ENCODE measurements around the gene RHOU. TPM values are rescaled to one million over a fixed set of nuclear protein-coding genes. Genes with fewer than 3 reads are reported as not detected.

The RHOU gene
- total RNA-seq, 3 donors from 2014 or later = 28.8 to 31.5 (median 29.7) TPM

DNA sequence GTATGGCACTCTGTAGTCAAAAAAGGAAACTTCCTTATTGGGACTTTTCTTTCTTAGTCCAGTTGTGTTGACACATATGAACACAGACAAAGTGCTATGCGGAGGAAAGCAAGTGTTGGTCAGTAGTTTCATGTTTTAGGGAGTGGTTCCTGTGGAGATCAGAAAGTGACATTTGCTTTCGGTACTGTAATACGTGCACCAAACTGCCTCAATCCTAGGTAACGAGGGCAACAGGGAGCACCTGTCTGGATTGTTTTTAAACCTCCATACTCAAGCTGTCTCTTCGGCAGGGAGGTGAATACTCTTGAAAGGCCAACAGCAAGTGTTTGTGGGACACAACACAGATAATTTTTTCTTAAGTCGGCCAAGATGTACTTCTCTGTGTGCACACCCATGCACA, 9.1 kb downstream of the RHOU start:
- Histone ChIP-seq H3K9me3 (no peaks in the 10 kb centered on the region), H3K4me3 (no peak overlapping the region), H3K27me3 (no peaks in the 10 kb centered on the region), H3K4me1 (no peaks in the 10 kb centered on the region), H3K36me3 (peaks cover 16% of the 10 kb centered on the region), H3K27ac (no peak overlapping the region)
- TF ChIP-seq, protein P1, sequence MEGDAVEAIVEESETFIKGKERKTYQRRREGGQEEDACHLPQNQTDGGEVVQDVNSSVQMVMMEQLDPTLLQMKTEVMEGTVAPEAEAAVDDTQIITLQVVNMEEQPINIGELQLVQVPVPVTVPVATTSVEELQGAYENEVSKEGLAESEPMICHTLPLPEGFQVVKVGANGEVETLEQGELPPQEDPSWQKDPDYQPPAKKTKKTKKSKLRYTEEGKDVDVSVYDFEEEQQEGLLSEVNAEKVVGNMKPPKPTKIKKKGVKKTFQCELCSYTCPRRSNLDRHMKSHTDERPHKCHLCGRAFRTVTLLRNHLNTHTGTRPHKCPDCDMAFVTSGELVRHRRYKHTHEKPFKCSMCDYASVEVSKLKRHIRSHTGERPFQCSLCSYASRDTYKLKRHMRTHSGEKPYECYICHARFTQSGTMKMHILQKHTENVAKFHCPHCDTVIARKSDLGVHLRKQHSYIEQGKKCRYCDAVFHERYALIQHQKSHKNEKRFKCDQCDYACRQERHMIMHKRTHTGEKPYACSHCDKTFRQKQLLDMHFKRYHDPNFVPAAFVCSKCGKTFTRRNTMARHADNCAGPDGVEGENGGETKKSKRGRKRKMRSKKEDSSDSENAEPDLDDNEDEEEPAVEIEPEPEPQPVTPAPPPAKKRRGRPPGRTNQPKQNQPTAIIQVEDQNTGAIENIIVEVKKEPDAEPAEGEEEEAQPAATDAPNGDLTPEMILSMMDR (IDR thresholded peaks at IDR 0.05) = no peak
- TF ChIP-seq POLR2AphosphoS5 (IDR thresholded peaks at IDR 0.05) = no peak
- no peak for DNase-seq (ENCODE audit: low spot score in 2 of 2)
- intact Hi-C loops (cut with DNase I; ENCODE audit: low total_unique reads) = loop anchor here (10.0 kb wide), 1 partner anchor 830 kb away; no protein-coding TSS in a partner anchor

DNA sequence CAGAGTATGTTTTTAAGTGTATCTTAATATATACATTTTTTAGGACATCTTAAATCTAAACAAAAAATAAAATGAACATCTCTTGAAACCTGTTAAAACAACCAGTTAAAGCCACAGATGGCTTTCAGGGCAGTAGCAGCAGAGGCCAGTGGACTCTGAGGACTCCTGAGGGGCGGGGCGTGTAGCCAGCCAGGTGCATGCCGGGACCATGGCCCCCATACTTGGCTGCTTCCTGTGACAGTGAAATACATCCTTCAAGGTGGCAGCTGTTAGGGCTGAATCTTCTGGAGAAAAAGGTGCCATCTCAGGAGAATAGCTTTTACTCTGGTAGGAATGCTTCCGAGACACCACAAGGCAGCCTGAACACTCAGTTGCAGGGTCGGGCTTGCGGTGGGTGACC, 9.6 kb downstream of the RHOU start:
- Histone ChIP-seq H3K27ac (no peak overlapping the region), H3K4me3 (no peak overlapping the region), H3K36me3 (peaks cover 16% of the 10 kb centered on the region), H3K4me1 (no peaks in the 10 kb centered on the region), H3K27me3 (no peaks in the 10 kb centered on the region), H3K9me3 (no peaks in the 10 kb centered on the region)
- TF ChIP-seq, protein P1 (IDR thresholded peaks at IDR 0.05) = no peak
- TF ChIP-seq POLR2AphosphoS5 (IDR thresholded peaks at IDR 0.05) = no peak
- TF ChIP-seq POLR2A (IDR thresholded peaks at IDR 0.05) = no peak
- no peak for DNase-seq (ENCODE audit: low spot score in 2 of 2)
- intact Hi-C loops (cut with DNase I; ENCODE audit: low total_unique reads) = loop anchor here (10.0 kb wide), 1 partner anchor 830 kb away; no protein-coding TSS in a partner anchor

DNA sequence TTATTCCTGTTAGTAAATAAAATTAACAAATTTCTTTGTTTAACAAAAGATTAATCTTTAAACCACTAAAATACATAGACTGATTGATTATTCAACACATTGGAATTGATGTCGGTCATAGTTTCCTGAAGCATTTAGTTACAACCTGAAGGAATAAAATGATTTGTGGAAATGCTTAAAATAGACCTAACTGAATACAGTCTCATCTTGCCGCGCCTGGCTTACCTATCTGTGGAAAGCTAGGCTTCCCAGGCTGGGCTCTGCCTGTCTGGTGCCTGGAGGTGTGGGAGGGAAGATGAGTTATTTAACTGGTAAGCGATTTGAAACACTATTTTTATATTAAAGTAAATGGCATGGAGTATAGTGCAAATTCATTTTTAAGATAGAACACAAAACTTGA, 10.2 kb downstream of the RHOU start:
- Histone ChIP-seq H3K36me3 (peaks cover 16% of the 10 kb centered on the region), H3K9me3 (no peaks in the 10 kb centered on the region), H3K27me3 (no peaks in the 10 kb centered on the region), H3K27ac (no peak overlapping the region), H3K4me1 (no peaks in the 10 kb centered on the region), H3K4me3 (no peak overlapping the region)
- TF ChIP-seq, protein P1 (IDR thresholded peaks at IDR 0.05) = no peak
- TF ChIP-seq POLR2A (IDR thresholded peaks at IDR 0.05) (no peak), POLR2AphosphoS5 (IDR thresholded peaks at IDR 0.05) (no peak)
- DNase-seq (ENCODE audit: low spot score in 2 of 2) = no peak
- intact Hi-C loops (cut with DNase I; ENCODE audit: low total_unique reads) = loop anchor here (10.0 kb wide), 1 partner anchor 831 kb away; no protein-coding TSS in a partner anchor

DNA sequence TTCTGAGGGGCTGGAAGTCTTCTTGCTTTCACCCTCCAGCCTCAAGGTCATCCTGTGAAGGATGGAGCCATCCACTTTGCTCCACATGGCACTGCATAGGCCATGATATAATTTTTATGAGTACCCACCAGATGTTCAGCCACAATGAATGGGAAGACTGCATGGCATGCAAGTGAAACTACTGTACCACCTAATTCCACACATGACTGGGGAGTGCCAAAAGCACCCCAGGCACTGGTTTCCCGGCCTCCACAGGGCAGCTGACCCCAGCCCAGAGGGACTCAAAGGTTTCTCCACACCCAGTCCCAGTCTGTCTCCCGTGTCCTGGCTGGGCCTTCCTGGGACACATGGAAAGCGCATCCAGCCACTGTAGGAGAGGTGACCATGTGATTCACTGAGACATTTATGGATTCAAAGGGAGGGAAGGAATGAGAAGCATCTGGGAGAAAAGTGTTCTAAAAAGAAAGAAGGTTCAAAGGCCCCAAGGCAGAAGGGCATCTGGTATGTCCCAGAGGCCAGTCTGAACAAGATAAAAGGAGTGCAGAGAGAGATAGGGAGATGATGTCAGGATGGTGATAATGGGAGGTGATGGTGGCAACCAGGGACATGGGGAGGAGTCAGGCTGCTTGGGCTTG, 12.1 kb downstream of the RHOU start:
- intact Hi-C loops (cut with DNase I; ENCODE audit: low total_unique reads) = loop anchor here (10.0 kb wide), 1 partner anchor 833 kb away; no protein-coding TSS in a partner anchor
- H3K4me3 ChIP-seq = no peak overlapping the region
- H3K4me1 ChIP-seq = no peaks in the 10 kb centered on the region
- no peaks in the 10 kb centered on the region for H3K27me3 ChIP-seq
- H3K27ac ChIP-seq = no peak overlapping the region
- H3K9me3 ChIP-seq = no peaks in the 10 kb centered on the region
- peaks cover 16% of the 10 kb centered on the region for H3K36me3 ChIP-seq
- no peak for DNase-seq (ENCODE audit: low spot score in 2 of 2)
- TF ChIP-seq, protein P1 (IDR thresholded peaks at IDR 0.05) = no peak
- TF ChIP-seq POLR2A (IDR thresholded peaks at IDR 0.05) = no peak
- no peak for TF ChIP-seq POLR2AphosphoS5 (IDR thresholded peaks at IDR 0.05)

DNA sequence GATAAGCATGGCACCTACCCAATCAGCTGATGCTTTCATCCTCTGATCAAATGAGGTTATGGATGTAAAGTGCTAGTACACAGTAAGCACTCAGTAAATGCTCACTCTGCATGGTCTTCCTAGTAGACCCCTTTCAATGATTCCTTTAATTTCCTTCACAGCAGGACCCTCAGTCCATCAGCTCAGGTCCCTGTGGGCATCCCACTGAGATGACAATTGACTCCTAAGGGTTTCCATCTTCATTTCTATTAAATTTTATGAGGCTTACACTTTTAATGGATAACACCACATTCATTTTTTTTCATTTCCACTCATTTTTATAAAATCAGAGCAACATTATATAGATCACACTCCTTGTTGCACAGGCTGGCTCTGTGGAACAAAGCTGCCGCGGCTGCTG, 12.8 kb downstream of the RHOU start:
- TF ChIP-seq POLR2A (IDR thresholded peaks at IDR 0.05) (no peak), POLR2AphosphoS5 (IDR thresholded peaks at IDR 0.05) (no peak)
- TF ChIP-seq, protein P1 (IDR thresholded peaks at IDR 0.05) = no peak
- H3K27me3 ChIP-seq = no peaks in the 10 kb centered on the region
- peaks cover 16% of the 10 kb centered on the region for H3K36me3 ChIP-seq
- H3K4me1 ChIP-seq = no peaks in the 10 kb centered on the region
- DNase-seq (ENCODE audit: low spot score in 2 of 2) = no peak
- H3K9me3 ChIP-seq = no peaks in the 10 kb centered on the region
- intact Hi-C loops (cut with DNase I; ENCODE audit: low total_unique reads) = loop anchor here (10.0 kb wide), 1 partner anchor 833 kb away; no protein-coding TSS in a partner anchor
- H3K4me3 ChIP-seq = no peak overlapping the region
- H3K27ac ChIP-seq = no peak overlapping the region
